ENCODE data around the gene ORM2. TPM values are rescaled to one million over a fixed set of nuclear protein-coding genes. Genes with fewer than 3 reads are reported as not detected.

The ORM2 gene
- total RNA-seq, 1 donor from 2014 or later = not detected

GRCh38 chr9:114316605-114317230, 13.0 kb upstream of the ORM2 start:
- TF ChIP-seq EZH2 (IDR thresholded peaks at IDR 0.05) = no peak
- no peak for TF ChIP-seq EZH2phosphoT487 (IDR thresholded peaks at IDR 0.05)
- TF ChIP-seq CTCF (IDR thresholded peaks at IDR 0.05) = no peak
- no peaks in the 10 kb centered on the region for H3K36me3 ChIP-seq
- Mint-ChIP-seq H3K9me3 (no peaks in the 10 kb centered on the region), H3K4me1 (peaks cover 9% of the 10 kb centered on the region), H3K27ac (peak overlapping the region; percentile 4), H3K4me3 (no peak overlapping the region), H3K36me3 (no peaks in the 10 kb centered on the region), H3K27me3 (ENCODE audit: insufficient read depth, low read depth) (peaks cover 5% of the 10 kb centered on the region)
- H2AFZ ChIP-seq (replicated peaks) = no peak overlapping the region
- no peaks in the 10 kb centered on the region for H3K27me3 ChIP-seq
- H3K27ac ChIP-seq = no peak overlapping the region
- peaks cover 6% of the 10 kb centered on the region for H3F3A ChIP-seq (ENCODE audit: low read depth)
- peak overlapping the region; percentile 40 for H3K4me2 ChIP-seq
- H3K9ac ChIP-seq = no peak overlapping the region
- peaks cover 8% of the 10 kb centered on the region for H3K4me1 ChIP-seq
- no peaks in the 10 kb centered on the region for H3K79me2 ChIP-seq (ENCODE audit: low read depth)
- no peak overlapping the region for H3K4me3 ChIP-seq
- DNase-seq (ENCODE audit: low spot score) = peak; percentile 68
- no peaks in the 10 kb centered on the region for H3K9me3 ChIP-seq (ENCODE audit: low read depth)
- no peaks in the 10 kb centered on the region for H4K20me1 ChIP-seq (ENCODE audit: low read depth)

- TF ChIP-seq CTCF (IDR thresholded peaks at IDR 0.05) = no peak
- TF ChIP-seq EZH2phosphoT487 (IDR thresholded peaks at IDR 0.05) = no peak
- TF ChIP-seq EZH2 (IDR thresholded peaks at IDR 0.05) = no peak
- Histone ChIP-seq H3K36me3 (no peaks in the 10 kb centered on the region), H3K27me3 (no peaks in the 10 kb centered on the region), H3K9me3 (ENCODE audit: low read depth) (no peaks in the 10 kb centered on the region), H3K4me3 (no peak overlapping the region), H3F3A (ENCODE audit: low read depth) (peaks cover 6% of the 10 kb centered on the region), H3K4me1 (peaks cover 8% of the 10 kb centered on the region), H3K4me2 (no peak overlapping the region), H2AFZ (replicated peaks) (no peak overlapping the region), H3K9ac (no peak overlapping the region), H3K27ac (no peak overlapping the region), H4K20me1 (ENCODE audit: low read depth) (no peaks in the 10 kb centered on the region), H3K79me2 (ENCODE audit: low read depth) (no peaks in the 10 kb centered on the region)
- Mint-ChIP-seq H3K27me3 (ENCODE audit: insufficient read depth, low read depth) (peaks cover 5% of the 10 kb centered on the region), H3K4me1 (peaks cover 9% of the 10 kb centered on the region), H3K4me3 (no peak overlapping the region), H3K9me3 (no peaks in the 10 kb centered on the region), H3K27ac (peak overlapping the region; percentile 60), H3K36me3 (no peaks in the 10 kb centered on the region)
- DNase-seq (ENCODE audit: low spot score) = no peak
These were observed 11.9 kb upstream of the ORM2 start for GRCh38 chr9:114317665-114318357.

- Histone ChIP-seq H3K27ac (no peak overlapping the region), H3K4me3 (no peak overlapping the region), H3K9me3 (ENCODE audit: low read depth) (no peaks in the 10 kb centered on the region), H4K20me1 (ENCODE audit: low read depth) (no peaks in the 10 kb centered on the region), H3K27me3 (no peaks in the 10 kb centered on the region), H3K4me1 (peaks cover 8% of the 10 kb centered on the region), H2AFZ (replicated peaks) (no peak overlapping the region), H3F3A (ENCODE audit: low read depth) (peaks cover 6% of the 10 kb centered on the region), H3K79me2 (ENCODE audit: low read depth) (no peaks in the 10 kb centered on the region), H3K4me2 (no peak overlapping the region), H3K36me3 (no peaks in the 10 kb centered on the region), H3K9ac (no peak overlapping the region)
- Mint-ChIP-seq H3K9me3 (no peaks in the 10 kb centered on the region), H3K4me3 (no peak overlapping the region), H3K27ac (peak overlapping the region; percentile 60), H3K36me3 (no peaks in the 10 kb centered on the region), H3K4me1 (peaks cover 9% of the 10 kb centered on the region), H3K27me3 (ENCODE audit: insufficient read depth, low read depth) (peaks cover 5% of the 10 kb centered on the region)
- no peak for DNase-seq (ENCODE audit: low spot score)
- TF ChIP-seq CTCF (IDR thresholded peaks at IDR 0.05) = no peak
- TF ChIP-seq EZH2phosphoT487 (IDR thresholded peaks at IDR 0.05) = no peak
- TF ChIP-seq EZH2 (IDR thresholded peaks at IDR 0.05) = no peak
These were observed 11.3 kb upstream of the ORM2 start for GRCh38 chr9:114318416-114318815.

Measured in neural progenitor cell (in vitro differentiated cells).